Ascending aorta (tissue), 2 donors: ENCODE results near the gene CLMN. TPM values are rescaled to one million over a fixed set of nuclear protein-coding genes. Genes with fewer than 3 reads are reported as not detected.

Experiments used
- DNase-seq, 2 donors: peaks; one replicate each; pipeline ENCODE4 v3.0.0-alpha.2; 2019; ENCODE audit warnings: low spot score in 2 of 2
- H3K27ac ChIP-seq, 2 donors: fragments of 200-600 bp; sonication (generic); one replicate each; pipeline ENCODE4 v1.5.1; 2016 to 2017; ENCODE audit warnings: mild to moderate bottlenecking in 1 of 2
- H3K27me3 ChIP-seq: fragments of 200-600 bp; sonication (generic); one replicate; pipeline ENCODE4 v1.5.1; 2017
- H3K36me3 ChIP-seq, 2 donors: fragments of 200-600 bp; sonication (generic); one replicate each; pipeline ENCODE4 v1.5.1; 2016
- H3K4me1 ChIP-seq, 2 donors: fragments of 200-600 bp; sonication (generic); one replicate each; pipeline ENCODE4 v1.5.1; 2016 to 2017; ENCODE audit warnings: mild to moderate bottlenecking in 1 of 2
- H3K4me3 ChIP-seq, 2 donors: fragments of 200-600 bp; sonication (generic); one replicate each; pipeline ENCODE4 v1.5.1; 2016 to 2017; ENCODE audit warnings: mild to moderate bottlenecking in 1 of 2
- H3K9me3 ChIP-seq, 2 donors: fragments of 200-600 bp; sonication (generic); one replicate each; pipeline ENCODE4 v1.5.1; 2016
- intact Hi-C: fragments of 100-400 bp; cut with DNase I; formaldehyde crosslinking; loops from one replicate; pipeline ENCODE4 v1.15.1; 2023
- total RNA-seq: library from RNA; depleted of rRNA; stranded (reverse); fragments of >200 nt; gene quantifications from one replicate; pipeline ENCODE4 v1.1.0, GENCODE V29; 2016
- TF ChIP-seq, protein P1 (sequence below), 3 experiments: fragments of 200-600 bp in 2 of 3; fragments of 450-650 bp in 1 of 3; sonication (generic) in 2 of 3; IDR thresholded peaks; one replicate each; pipeline ENCODE4 v1.5.1; 2016 to 2019; ENCODE audit warnings: antibody characterized with exemption in 3 of 3, mild to moderate bottlenecking in 1 of 3, moderate library complexity in 1 of 3

Gene CLMN
- total RNA-seq, 1 donor from 2014 or later, result 4.7 TPM

DNA sequence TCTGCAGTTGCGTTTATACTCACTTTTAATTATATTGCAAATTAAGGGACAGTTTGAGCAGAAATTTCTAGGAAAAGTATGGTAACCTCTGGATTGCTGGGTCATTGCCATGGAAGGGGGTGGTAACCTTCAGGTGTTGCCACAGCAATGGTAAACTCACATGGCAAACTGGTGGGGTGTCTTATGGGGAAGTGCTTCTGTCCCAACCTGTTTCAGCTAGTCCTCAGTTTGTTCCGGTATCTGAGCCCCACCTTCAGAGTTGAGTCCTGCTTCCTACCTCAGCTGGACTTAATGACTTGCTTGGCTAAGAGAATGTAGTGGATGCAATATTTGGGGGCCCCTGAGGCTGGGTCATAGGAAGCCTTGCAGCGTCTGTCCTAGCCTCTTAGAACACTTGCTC, 7.3 kb upstream of the CLMN start:
- intact Hi-C loops, result loop anchor here (10.0 kb wide), 1 partner anchor 208 kb away; the partner anchor contains the start of gene GLRX5
- no peaks in the 10 kb centered on the region for H3K36me3 ChIP-seq
- no peaks in the 10 kb centered on the region for H3K4me1 ChIP-seq
- TF ChIP-seq, protein P1, sequence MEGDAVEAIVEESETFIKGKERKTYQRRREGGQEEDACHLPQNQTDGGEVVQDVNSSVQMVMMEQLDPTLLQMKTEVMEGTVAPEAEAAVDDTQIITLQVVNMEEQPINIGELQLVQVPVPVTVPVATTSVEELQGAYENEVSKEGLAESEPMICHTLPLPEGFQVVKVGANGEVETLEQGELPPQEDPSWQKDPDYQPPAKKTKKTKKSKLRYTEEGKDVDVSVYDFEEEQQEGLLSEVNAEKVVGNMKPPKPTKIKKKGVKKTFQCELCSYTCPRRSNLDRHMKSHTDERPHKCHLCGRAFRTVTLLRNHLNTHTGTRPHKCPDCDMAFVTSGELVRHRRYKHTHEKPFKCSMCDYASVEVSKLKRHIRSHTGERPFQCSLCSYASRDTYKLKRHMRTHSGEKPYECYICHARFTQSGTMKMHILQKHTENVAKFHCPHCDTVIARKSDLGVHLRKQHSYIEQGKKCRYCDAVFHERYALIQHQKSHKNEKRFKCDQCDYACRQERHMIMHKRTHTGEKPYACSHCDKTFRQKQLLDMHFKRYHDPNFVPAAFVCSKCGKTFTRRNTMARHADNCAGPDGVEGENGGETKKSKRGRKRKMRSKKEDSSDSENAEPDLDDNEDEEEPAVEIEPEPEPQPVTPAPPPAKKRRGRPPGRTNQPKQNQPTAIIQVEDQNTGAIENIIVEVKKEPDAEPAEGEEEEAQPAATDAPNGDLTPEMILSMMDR (IDR thresholded peaks at IDR 0.05), result no peak
- no peak for DNase-seq
- H3K4me3 ChIP-seq, result no peak overlapping the region
- H3K27me3 ChIP-seq, result no peaks in the 10 kb centered on the region
- no peaks in the 10 kb centered on the region for H3K9me3 ChIP-seq
- H3K27ac ChIP-seq, result no peak overlapping the region

DNA sequence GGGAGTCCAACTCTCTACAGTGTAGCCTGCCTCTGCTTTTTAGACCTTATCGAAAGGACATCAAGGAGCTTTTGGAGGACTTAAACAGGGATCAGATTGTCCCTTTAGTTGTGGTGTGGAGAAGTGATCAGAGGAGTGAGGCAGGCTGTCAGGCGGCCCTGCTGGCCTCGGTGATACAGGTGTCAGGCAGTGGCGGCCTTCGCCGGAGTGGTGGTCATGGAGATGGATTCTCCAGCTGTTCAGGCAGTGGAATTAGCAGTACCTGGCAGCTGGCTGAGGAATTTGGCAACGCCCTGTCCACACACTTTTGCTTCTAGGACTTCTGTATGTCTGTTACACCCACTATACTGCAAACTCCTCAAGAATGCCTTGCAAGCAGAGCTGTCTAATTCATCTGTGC, 4.2 kb upstream of the CLMN start:
- TF ChIP-seq, protein P1 (IDR thresholded peaks at IDR 0.05), result no peak
- Histone ChIP-seq H3K27me3 (no peaks in the 10 kb centered on the region), H3K27ac (no peak overlapping the region), H3K9me3 (no peaks in the 10 kb centered on the region), H3K36me3 (no peaks in the 10 kb centered on the region), H3K4me3 (no peak overlapping the region), H3K4me1 (peaks cover 0 to 3% of the 10 kb centered on the region in 2 donors)
- intact Hi-C loops, result loop anchor here (5.0 to 10.0 kb wide), 2 partner anchors 167 to 211 kb away; partner anchors contain the start of genes DICER1 and GLRX5
- DNase-seq, result no peak

DNA sequence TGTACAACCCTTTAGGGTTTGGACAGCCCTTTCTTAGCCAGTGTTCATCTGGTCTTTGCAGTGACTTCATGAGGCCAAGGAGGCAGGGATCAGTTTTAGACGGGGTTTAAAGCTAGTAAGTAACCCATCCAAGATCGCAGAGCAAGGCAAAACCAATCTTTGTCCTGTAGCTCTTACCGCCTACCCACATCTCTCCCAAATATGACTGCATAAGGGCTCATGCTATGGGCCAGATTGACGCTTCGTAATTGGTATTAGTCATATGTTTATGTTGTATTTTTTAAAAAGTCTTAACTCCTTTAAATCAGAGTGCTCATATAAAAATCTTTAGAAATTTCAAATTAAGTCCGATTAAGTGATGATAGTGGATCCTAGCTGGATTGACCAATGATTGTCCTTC, 3.7 kb upstream of the CLMN start:
- no peak for DNase-seq
- Histone ChIP-seq H3K9me3 (no peaks in the 10 kb centered on the region), H3K4me1 (peaks cover 0 to 3% of the 10 kb centered on the region in 2 donors), H3K4me3 (no peak overlapping the region), H3K27ac (no peak overlapping the region), H3K27me3 (no peaks in the 10 kb centered on the region), H3K36me3 (no peaks in the 10 kb centered on the region)
- intact Hi-C loops, result loop anchor here (5.0 to 10.0 kb wide), 2 partner anchors 166 to 211 kb away; partner anchors contain the start of genes DICER1 and GLRX5
- TF ChIP-seq, protein P1 (IDR thresholded peaks at IDR 0.05), result no peak

DNA sequence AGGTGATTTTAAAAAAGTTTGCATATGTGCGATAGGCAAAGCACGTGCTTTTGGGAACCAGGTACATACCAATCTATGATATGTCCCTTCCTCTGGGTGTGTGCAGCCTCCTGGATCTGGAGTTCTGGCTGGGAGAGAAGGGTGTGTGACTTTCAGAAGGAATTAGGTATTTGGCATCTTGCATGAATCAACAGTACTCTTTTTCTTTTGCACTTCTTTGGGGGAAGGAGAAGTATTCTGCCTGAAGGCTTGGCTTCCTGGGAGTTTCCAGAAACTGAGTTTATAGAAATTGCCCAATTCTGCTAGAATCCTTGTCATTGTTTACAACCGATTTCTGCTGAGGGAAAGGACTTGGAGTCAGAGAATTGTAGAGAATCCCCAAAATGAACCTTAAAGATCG, 2.9 kb upstream of the CLMN start:
- TF ChIP-seq, protein P1 (IDR thresholded peaks at IDR 0.05), result no peak
- Histone ChIP-seq H3K4me3 (no peak overlapping the region), H3K27ac (no peak overlapping the region), H3K36me3 (no peaks in the 10 kb centered on the region), H3K4me1 (peaks cover 0 to 3% of the 10 kb centered on the region in 2 donors), H3K9me3 (no peaks in the 10 kb centered on the region), H3K27me3 (no peaks in the 10 kb centered on the region)
- no peak for DNase-seq
- intact Hi-C loops, result loop anchor here (5.0 to 10.0 kb wide), 2 partner anchors 165 to 212 kb away; partner anchors contain the start of genes DICER1 and GLRX5

- Histone ChIP-seq H3K27me3 (no peaks in the 10 kb centered on the region), H3K36me3 (no peaks in the 10 kb centered on the region), H3K4me3 (no peak overlapping the region), H3K27ac (no peak overlapping the region), H3K9me3 (no peaks in the 10 kb centered on the region), H3K4me1 (peaks cover 0 to 3% of the 10 kb centered on the region in 2 donors)
- TF ChIP-seq, protein P1 (IDR thresholded peaks at IDR 0.05), result no peak
- intact Hi-C loops, result loop anchor here (5.0 to 10.0 kb wide), 2 partner anchors 165 to 213 kb away; partner anchors contain the start of genes DICER1 and GLRX5
- DNase-seq, result no peak
These were observed 2.2 kb upstream of the CLMN start for GRCh38 chr14:95321693-95322455.
